Nephron (organoid): ENCODE measurements around the gene LEKR1.

Experiments used
- H3K27ac Mint-ChIP-seq, 3 experiments: 2 replicates each; pipeline ENCODE4 v1.8.0; 2020; ENCODE audit warnings: mixed read lengths in 3 of 3, mild to moderate bottlenecking in 2 of 3, moderate library complexity in 1 of 3
- H3K27me3 Mint-ChIP-seq: 2 replicates; pipeline ENCODE4 v1.8.0; 2021; ENCODE audit warnings: low read depth, mild to moderate bottlenecking, moderate library complexity, mixed read lengths
- H3K36me3 Mint-ChIP-seq: 2 replicates; pipeline ENCODE4 v1.8.0; 2020; ENCODE audit warnings: low read depth, mixed read lengths
- H3K4me1 Mint-ChIP-seq: 2 replicates; pipeline ENCODE4 v1.8.0; 2020; ENCODE audit warnings: mixed read lengths
- H3K4me3 Mint-ChIP-seq, 3 experiments: 2 replicates each; pipeline ENCODE4 v1.8.0; 2020; ENCODE audit warnings: mild to moderate bottlenecking in 3 of 3, mixed read lengths in 3 of 3, moderate library complexity in 2 of 3
- H3K9me3 Mint-ChIP-seq: 2 replicates; pipeline ENCODE4 v1.8.0; 2020; ENCODE audit warnings: mixed read lengths
- TF ChIP-seq, protein P1 (sequence below), 3 experiments: fragments of 200-600 bp; sonication (generic); IDR thresholded peaks; one replicate each; pipeline ENCODE4 v1.5.0; 2021; ENCODE audit warnings: antibody characterized with exemption in 3 of 3; ENCODE audit not compliant: unreplicated experiment in 3 of 3

Gene LEKR1

GRCh38 chr3:157083824-157084223, 257.7 kb downstream of the LEKR1 start:
- no peak overlapping the region for H3K4me3 Mint-ChIP-seq
- no peaks in the 10 kb centered on the region for H3K9me3 Mint-ChIP-seq
- H3K27me3 Mint-ChIP-seq = no peaks in the 10 kb centered on the region
- peaks cover 82% of the 10 kb centered on the region for H3K4me1 Mint-ChIP-seq
- H3K36me3 Mint-ChIP-seq = no peaks in the 10 kb centered on the region
- TF ChIP-seq, protein P1, sequence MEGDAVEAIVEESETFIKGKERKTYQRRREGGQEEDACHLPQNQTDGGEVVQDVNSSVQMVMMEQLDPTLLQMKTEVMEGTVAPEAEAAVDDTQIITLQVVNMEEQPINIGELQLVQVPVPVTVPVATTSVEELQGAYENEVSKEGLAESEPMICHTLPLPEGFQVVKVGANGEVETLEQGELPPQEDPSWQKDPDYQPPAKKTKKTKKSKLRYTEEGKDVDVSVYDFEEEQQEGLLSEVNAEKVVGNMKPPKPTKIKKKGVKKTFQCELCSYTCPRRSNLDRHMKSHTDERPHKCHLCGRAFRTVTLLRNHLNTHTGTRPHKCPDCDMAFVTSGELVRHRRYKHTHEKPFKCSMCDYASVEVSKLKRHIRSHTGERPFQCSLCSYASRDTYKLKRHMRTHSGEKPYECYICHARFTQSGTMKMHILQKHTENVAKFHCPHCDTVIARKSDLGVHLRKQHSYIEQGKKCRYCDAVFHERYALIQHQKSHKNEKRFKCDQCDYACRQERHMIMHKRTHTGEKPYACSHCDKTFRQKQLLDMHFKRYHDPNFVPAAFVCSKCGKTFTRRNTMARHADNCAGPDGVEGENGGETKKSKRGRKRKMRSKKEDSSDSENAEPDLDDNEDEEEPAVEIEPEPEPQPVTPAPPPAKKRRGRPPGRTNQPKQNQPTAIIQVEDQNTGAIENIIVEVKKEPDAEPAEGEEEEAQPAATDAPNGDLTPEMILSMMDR (IDR thresholded peaks at IDR 0.05; ENCODE audit: unreplicated experiment in 3 of 3) = no peak
- peak overlapping the region in 1 of 3 experiments; percentile 26 for H3K27ac Mint-ChIP-seq

DNA sequence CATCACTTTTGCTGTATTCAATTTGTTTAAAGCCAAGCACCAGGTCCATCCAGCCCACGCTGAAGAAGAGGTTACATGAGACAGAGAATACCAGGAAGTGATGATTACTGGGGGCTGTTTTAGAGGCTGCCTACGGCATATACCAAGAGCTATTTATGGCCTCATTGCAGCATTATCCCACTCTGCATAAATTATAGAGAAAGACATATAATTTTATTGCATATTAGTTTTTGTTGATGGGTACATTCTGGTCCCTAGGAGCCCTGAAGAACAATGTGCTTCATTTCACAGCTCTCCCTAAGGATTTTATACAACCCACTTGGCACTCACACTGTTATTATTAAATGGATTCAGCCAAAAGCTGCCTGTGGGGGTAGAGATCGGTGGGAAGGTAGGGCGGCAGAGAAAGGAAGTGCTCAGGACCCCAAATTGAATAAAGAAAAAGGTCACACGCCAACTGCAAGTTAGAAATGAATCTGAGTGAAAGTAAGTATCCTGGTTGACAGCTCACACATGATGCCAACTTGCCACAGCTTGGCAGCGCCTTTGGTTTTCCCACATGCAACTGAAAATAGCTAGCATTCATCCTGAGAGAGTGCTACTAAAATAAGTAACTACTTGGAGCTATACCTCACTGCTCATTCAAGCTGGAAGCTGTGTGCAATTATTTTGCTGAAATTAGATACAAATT, 260.1 kb downstream of the LEKR1 start:
- Mint-ChIP-seq H3K9me3 (no peaks in the 10 kb centered on the region), H3K36me3 (no peaks in the 10 kb centered on the region), H3K4me3 (peak overlapping the region in 1 of 3 experiments; percentile 13), H3K27me3 (no peaks in the 10 kb centered on the region), H3K4me1 (peaks cover 87% of the 10 kb centered on the region), H3K27ac (peak overlapping the region; percentile 99 to 100 (median 99))
- TF ChIP-seq, protein P1 (IDR thresholded peaks at IDR 0.05; ENCODE audit: unreplicated experiment in 3 of 3) = no peak

DNA sequence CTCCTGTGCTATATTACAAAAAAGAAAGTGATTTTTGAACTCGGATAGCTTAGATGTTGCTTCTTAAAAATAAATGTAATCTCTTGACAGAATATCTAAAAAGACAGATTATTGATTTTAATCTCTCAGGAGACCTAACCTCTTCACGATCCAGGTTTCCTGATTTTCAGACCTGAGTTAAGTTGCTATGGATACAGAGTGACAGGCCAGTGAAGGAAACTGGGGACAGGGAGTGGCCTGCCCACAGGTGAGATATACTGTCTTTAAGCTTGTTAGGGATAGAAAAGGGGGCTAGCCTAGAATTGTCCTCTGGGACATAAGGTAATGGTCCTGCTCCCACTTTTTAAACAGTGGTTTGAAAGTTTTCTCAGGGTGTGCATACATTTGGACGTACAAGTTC, 260.6 kb downstream of the LEKR1 start:
- Mint-ChIP-seq H3K4me3 (no peak overlapping the region), H3K36me3 (no peaks in the 10 kb centered on the region), H3K27me3 (no peaks in the 10 kb centered on the region), H3K4me1 (peaks cover 83% of the 10 kb centered on the region), H3K27ac (peak overlapping the region; percentile 99 to 100 (median 99)), H3K9me3 (no peaks in the 10 kb centered on the region)
- TF ChIP-seq, protein P1 (IDR thresholded peaks at IDR 0.05; ENCODE audit: unreplicated experiment in 3 of 3) = no peak

DNA sequence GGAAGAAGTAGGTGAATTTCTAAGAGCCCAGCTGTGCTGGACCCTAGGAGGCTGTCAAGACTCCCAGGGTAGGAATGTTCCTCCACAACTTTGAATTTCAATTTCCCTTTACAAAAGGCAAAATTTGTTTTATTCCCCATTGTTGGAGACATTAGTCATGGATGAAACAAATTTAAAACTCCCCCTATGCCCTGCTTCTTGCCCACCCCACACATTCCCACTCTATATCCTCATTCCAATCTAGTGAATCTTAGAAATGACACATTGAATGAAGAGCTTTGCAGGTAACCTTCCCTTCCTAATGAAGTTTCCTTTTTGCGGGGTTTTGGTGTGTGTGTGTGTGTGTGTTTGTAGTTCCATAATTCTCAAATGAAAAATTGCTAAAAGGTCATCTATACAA, 261.2 kb downstream of the LEKR1 start:
- Mint-ChIP-seq H3K9me3 (no peaks in the 10 kb centered on the region), H3K36me3 (no peaks in the 10 kb centered on the region), H3K4me3 (peak overlapping the region; percentile 6 to 85 (median 47)), H3K27ac (peak overlapping the region; percentile 99 to 100 (median 99)), H3K27me3 (peaks cover 3% of the 10 kb centered on the region), H3K4me1 (peaks cover 83% of the 10 kb centered on the region)
- TF ChIP-seq, protein P1 (IDR thresholded peaks at IDR 0.05; ENCODE audit: unreplicated experiment in 3 of 3) = no peak

- H3K36me3 Mint-ChIP-seq = no peaks in the 10 kb centered on the region
- peak overlapping the region; percentile 99 to 100 (median 99) for H3K27ac Mint-ChIP-seq
- TF ChIP-seq, protein P1 (IDR thresholded peaks at IDR 0.05; ENCODE audit: unreplicated experiment in 3 of 3) = no peak
- H3K9me3 Mint-ChIP-seq = no peaks in the 10 kb centered on the region
- peak overlapping the region; percentile 80 to 85 (median 81) for H3K4me3 Mint-ChIP-seq
- H3K4me1 Mint-ChIP-seq = peaks cover 80% of the 10 kb centered on the region
- H3K27me3 Mint-ChIP-seq = peaks cover 3% of the 10 kb centered on the region
These were observed 261.8 kb downstream of the LEKR1 start for GRCh38 chr3:157087780-157088600.
